Ishikawa (cell line): ENCODE data around the gene CANT1.

Experiments used
- CEBPB ChIP-seq: IDR thresholded peaks from 2 replicates; pipeline ENCODE4 v1.6.1; 2012
- CREB1 ChIP-seq: IDR thresholded peaks from 2 replicates; pipeline ENCODE4 v1.6.1; 2012; ENCODE audit warnings: low read depth
- EGR1 ChIP-seq: IDR thresholded peaks from 2 replicates; pipeline ENCODE4 v1.6.1; 2012
- EP300 ChIP-seq: IDR thresholded peaks from 2 replicates; pipeline ENCODE4 v1.6.1; 2012; ENCODE audit warnings: borderline replicate concordance
- FOXM1 ChIP-seq: IDR thresholded peaks from 2 replicates; pipeline ENCODE4 v1.6.1; 2012; ENCODE audit warnings: low read depth, borderline replicate concordance
- MAX ChIP-seq: IDR thresholded peaks from 2 replicates; pipeline ENCODE4 v1.6.1; 2012
- NFIC ChIP-seq: IDR thresholded peaks from 2 replicates; pipeline ENCODE4 v1.6.1; 2012
- RAD21 ChIP-seq: IDR thresholded peaks from 2 replicates; pipeline ENCODE4 v1.6.1; 2012; ENCODE audit warnings: low read depth
- TAF1 ChIP-seq: IDR thresholded peaks from 2 replicates; pipeline ENCODE4 v1.6.1; 2012; ENCODE audit warnings: low read depth, mild to moderate bottlenecking
- TCF12 ChIP-seq: IDR thresholded peaks from 2 replicates; pipeline ENCODE4 v1.6.1; 2012; ENCODE audit warnings: low read depth
- TEAD4 ChIP-seq: IDR thresholded peaks from 2 replicates; pipeline ENCODE4 v1.6.1; 2012
- YY1 ChIP-seq: IDR thresholded peaks from 2 replicates; pipeline ENCODE4 v1.6.1; 2012; ENCODE audit warnings: low read depth
- ZBTB7A ChIP-seq: IDR thresholded peaks from 2 replicates; pipeline ENCODE4 v1.6.1; 2012; ENCODE audit warnings: low read depth
- TF ChIP-seq, protein P1 (sequence below): IDR thresholded peaks from 2 replicates; pipeline ENCODE4 v1.6.1; 2012
- TF ChIP-seq, protein P2 (sequence below): IDR thresholded peaks from 2 replicates; pipeline ENCODE4 v1.6.1; 2012; ENCODE audit warnings: low read depth, mild to moderate bottlenecking

CANT1 gene

GRCh38 chr17:78944956-78945355, 64.6 kb downstream of the CANT1 start:
- TF ChIP-seq, protein P1, sequence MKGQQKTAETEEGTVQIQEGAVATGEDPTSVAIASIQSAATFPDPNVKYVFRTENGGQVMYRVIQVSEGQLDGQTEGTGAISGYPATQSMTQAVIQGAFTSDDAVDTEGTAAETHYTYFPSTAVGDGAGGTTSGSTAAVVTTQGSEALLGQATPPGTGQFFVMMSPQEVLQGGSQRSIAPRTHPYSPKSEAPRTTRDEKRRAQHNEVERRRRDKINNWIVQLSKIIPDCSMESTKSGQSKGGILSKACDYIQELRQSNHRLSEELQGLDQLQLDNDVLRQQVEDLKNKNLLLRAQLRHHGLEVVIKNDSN, result no peak
- TF ChIP-seq MAX, result no peak

- no peak for TF ChIP-seq CREB1
- TF ChIP-seq, protein P2, sequence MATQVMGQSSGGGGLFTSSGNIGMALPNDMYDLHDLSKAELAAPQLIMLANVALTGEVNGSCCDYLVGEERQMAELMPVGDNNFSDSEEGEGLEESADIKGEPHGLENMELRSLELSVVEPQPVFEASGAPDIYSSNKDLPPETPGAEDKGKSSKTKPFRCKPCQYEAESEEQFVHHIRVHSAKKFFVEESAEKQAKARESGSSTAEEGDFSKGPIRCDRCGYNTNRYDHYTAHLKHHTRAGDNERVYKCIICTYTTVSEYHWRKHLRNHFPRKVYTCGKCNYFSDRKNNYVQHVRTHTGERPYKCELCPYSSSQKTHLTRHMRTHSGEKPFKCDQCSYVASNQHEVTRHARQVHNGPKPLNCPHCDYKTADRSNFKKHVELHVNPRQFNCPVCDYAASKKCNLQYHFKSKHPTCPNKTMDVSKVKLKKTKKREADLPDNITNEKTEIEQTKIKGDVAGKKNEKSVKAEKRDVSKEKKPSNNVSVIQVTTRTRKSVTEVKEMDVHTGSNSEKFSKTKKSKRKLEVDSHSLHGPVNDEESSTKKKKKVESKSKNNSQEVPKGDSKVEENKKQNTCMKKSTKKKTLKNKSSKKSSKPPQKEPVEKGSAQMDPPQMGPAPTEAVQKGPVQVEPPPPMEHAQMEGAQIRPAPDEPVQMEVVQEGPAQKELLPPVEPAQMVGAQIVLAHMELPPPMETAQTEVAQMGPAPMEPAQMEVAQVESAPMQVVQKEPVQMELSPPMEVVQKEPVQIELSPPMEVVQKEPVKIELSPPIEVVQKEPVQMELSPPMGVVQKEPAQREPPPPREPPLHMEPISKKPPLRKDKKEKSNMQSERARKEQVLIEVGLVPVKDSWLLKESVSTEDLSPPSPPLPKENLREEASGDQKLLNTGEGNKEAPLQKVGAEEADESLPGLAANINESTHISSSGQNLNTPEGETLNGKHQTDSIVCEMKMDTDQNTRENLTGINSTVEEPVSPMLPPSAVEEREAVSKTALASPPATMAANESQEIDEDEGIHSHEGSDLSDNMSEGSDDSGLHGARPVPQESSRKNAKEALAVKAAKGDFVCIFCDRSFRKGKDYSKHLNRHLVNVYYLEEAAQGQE, result no peak
- no peak for TF ChIP-seq MAX
- TF ChIP-seq FOXM1, result no peak
- no peak for TF ChIP-seq EGR1
- TF ChIP-seq, protein P1, result no peak
- no peak for TF ChIP-seq TAF1
- TF ChIP-seq YY1, result no peak
- TF ChIP-seq TCF12, result no peak
- no peak for TF ChIP-seq ZBTB7A
- TF ChIP-seq TEAD4, result no peak
- no peak for TF ChIP-seq RAD21
- no peak for TF ChIP-seq EP300
- no peak for TF ChIP-seq CEBPB
- TF ChIP-seq NFIC, result no peak
Observed at GRCh38 chr17:78944026-78944425, 65.5 kb downstream of the CANT1 start.
